Ectodermal cell (in vitro differentiated cells): ENCODE measurements around the gene GZMM.

ENCODE experiments used
- H3K27ac ChIP-seq: 2 replicates; pipeline ENCODE4 v1.7.0; 2013; ENCODE audit warnings: mild to moderate bottlenecking, low read depth, low read length; ENCODE audit not compliant: insufficient read depth, poor library complexity, severe bottlenecking
- H3K27me3 ChIP-seq: 2 replicates; pipeline ENCODE4 v1.7.0; 2013; ENCODE audit warnings: mild to moderate bottlenecking, low read length; ENCODE audit not compliant: insufficient read depth, control insufficient read depth, poor library complexity, severe bottlenecking
- H3K36me3 ChIP-seq: one replicate; pipeline ENCODE4 v1.7.0; 2013; ENCODE audit warnings: low read length; ENCODE audit not compliant: control insufficient read depth, insufficient read depth
- H3K4me1 ChIP-seq: one replicate; pipeline ENCODE4 v1.7.0; 2013; ENCODE audit warnings: low read length; ENCODE audit not compliant: control insufficient read depth, insufficient read depth
- H3K4me3 ChIP-seq: 2 replicates; pipeline ENCODE4 v1.7.0; 2013; ENCODE audit warnings: low read depth, low read length, control low read depth; ENCODE audit not compliant: insufficient read depth
- H3K9me3 ChIP-seq: 2 replicates; pipeline ENCODE4 v1.7.0; 2013; ENCODE audit warnings: mild to moderate bottlenecking, low read length, moderate library complexity; ENCODE audit not compliant: control insufficient read depth
- WGBS, 2 experiments: methylation state at CpG; one replicate each; pipeline ENCODE4 v1.1.7; 2013; ENCODE audit warnings: missing lambda C conversion rate in 2 of 2; 5-methylcytosine and 5-hydroxymethylcytosine counted together

GZMM gene

GRCh38 chr19:576768-577438 is 33.0 kb downstream of the GZMM start:
- Histone ChIP-seq H3K27me3 (no peaks in the 10 kb centered on the region), H3K4me3 (no peak overlapping the region), H3K27ac (no peak overlapping the region), H3K9me3 (no peaks in the 10 kb centered on the region), H3K4me1 (peaks cover 23% of the 10 kb centered on the region), H3K36me3 (peaks cover 28% of the 10 kb centered on the region)
- 95% methylated on average over 28 of the region's 28 CpGs for WGBS, 2 experiments

- peaks cover 23% of the 10 kb centered on the region for H3K4me1 ChIP-seq
- 96% methylated on average over 66 of the region's 66 CpGs for WGBS, 2 experiments
- H3K36me3 ChIP-seq: peaks cover 32% of the 10 kb centered on the region
Measured at GRCh38 chr19:577439-578392, 33.9 kb downstream of the GZMM start.

GRCh38 chr19:579111-579841 is 35.4 kb downstream of the GZMM start:
- peaks cover 23% of the 10 kb centered on the region for H3K4me1 ChIP-seq
- no peak overlapping the region for H3K27ac ChIP-seq
- 96 to 97% methylated on average over 46 of the region's 46 CpGs for WGBS, 2 experiments
- H3K9me3 ChIP-seq: no peaks in the 10 kb centered on the region
- H3K36me3 ChIP-seq: peaks cover 32% of the 10 kb centered on the region
- H3K27me3 ChIP-seq: no peaks in the 10 kb centered on the region
- no peak overlapping the region for H3K4me3 ChIP-seq

More at GRCh38 chr19:577439-578392, 33.9 kb downstream of the GZMM start:
- H3K27me3 ChIP-seq: no peaks in the 10 kb centered on the region
- H3K4me3 ChIP-seq: no peak overlapping the region
- no peak overlapping the region for H3K27ac ChIP-seq
- no peaks in the 10 kb centered on the region for H3K9me3 ChIP-seq

GRCh38 chr19:579842-580155 is 35.9 kb downstream of the GZMM start:
- 96% methylated on average over 11 of the region's 11 CpGs for WGBS, 2 experiments
- Histone ChIP-seq H3K27me3 (no peaks in the 10 kb centered on the region), H3K9me3 (no peaks in the 10 kb centered on the region), H3K36me3 (peaks cover 32% of the 10 kb centered on the region), H3K4me1 (peaks cover 18% of the 10 kb centered on the region), H3K4me3 (no peak overlapping the region), H3K27ac (no peak overlapping the region)

GRCh38 chr19:580274-580835 is 36.5 kb downstream of the GZMM start:
- Histone ChIP-seq H3K36me3 (peaks cover 32% of the 10 kb centered on the region), H3K9me3 (no peaks in the 10 kb centered on the region), H3K27me3 (no peaks in the 10 kb centered on the region), H3K4me1 (peaks cover 13% of the 10 kb centered on the region), H3K4me3 (no peak overlapping the region), H3K27ac (no peak overlapping the region)
- WGBS, 2 experiments: 95 to 96% methylated on average over 22 of the region's 22 CpGs

GRCh38 chr19:581399-582111 is 37.7 kb downstream of the GZMM start:
- no peaks in the 10 kb centered on the region for H3K27me3 ChIP-seq
- no peak overlapping the region for H3K27ac ChIP-seq
- WGBS, 2 experiments: 95% methylated on average over 40 of the region's 40 CpGs
- no peaks in the 10 kb centered on the region for H3K9me3 ChIP-seq
- no peak overlapping the region for H3K4me3 ChIP-seq
- H3K4me1 ChIP-seq: peaks cover 7% of the 10 kb centered on the region
- H3K36me3 ChIP-seq: peaks cover 32% of the 10 kb centered on the region

GRCh38 chr19:582497-583197 is 38.8 kb downstream of the GZMM start:
- H3K9me3 ChIP-seq: no peaks in the 10 kb centered on the region
- no peaks in the 10 kb centered on the region for H3K4me1 ChIP-seq
- H3K4me3 ChIP-seq: no peak overlapping the region
- no peak overlapping the region for H3K27ac ChIP-seq
- H3K27me3 ChIP-seq: peaks cover under 1% of the 10 kb centered on the region
- WGBS, 2 experiments: 95% methylated on average over 31 of the region's 31 CpGs
- H3K36me3 ChIP-seq: peaks cover 32% of the 10 kb centered on the region

- Histone ChIP-seq H3K4me1 (no peaks in the 10 kb centered on the region), H3K27me3 (peaks cover 8% of the 10 kb centered on the region), H3K9me3 (no peaks in the 10 kb centered on the region), H3K4me3 (no peak overlapping the region), H3K27ac (peak overlapping the region; percentile 62), H3K36me3 (peaks cover 32% of the 10 kb centered on the region)
- 94 to 95% methylated on average over 27 of the region's 27 CpGs for WGBS, 2 experiments
Measured at GRCh38 chr19:583198-583967, 39.5 kb downstream of the GZMM start.

GRCh38 chr19:583968-584239 is 40.1 kb downstream of the GZMM start:
- H3K27me3 ChIP-seq: peaks cover 13% of the 10 kb centered on the region
- peak overlapping the region; percentile 62 for H3K27ac ChIP-seq
- WGBS, 2 experiments: 86 to 92% methylated on average over 5 of the region's 5 CpGs

More at GRCh38 chr19:583968-584239, 40.1 kb downstream of the GZMM start:
- peaks cover 32% of the 10 kb centered on the region for H3K36me3 ChIP-seq
- no peaks in the 10 kb centered on the region for H3K4me1 ChIP-seq
- H3K9me3 ChIP-seq: no peaks in the 10 kb centered on the region
- H3K4me3 ChIP-seq: no peak overlapping the region
